Upper lobe of left lung (tissue), 6 donors: ENCODE data around the gene ATRNL1. TPM values are rescaled to one million over a fixed set of nuclear protein-coding genes. Genes with fewer than 3 reads are reported as not detected.
A peak's percentile ranks its signal among the peaks of the same experiment; 100 is the strongest.
"Not testable (repeated sequence)": the region's sequence is repeated elsewhere in the genome, so short reads cannot be mapped to it uniquely, and the experiment has no call there.

ENCODE experiments used
- ATAC-seq, 2 donors: fragments of 200-7000 bp; cut with Tn5 transposase; one replicate each; pipeline ENCODE4 v1.9.1; 2022; ENCODE audit warnings: mild to moderate bottlenecking in 2 of 2, moderate library complexity in 2 of 2; ENCODE audit not compliant: low FRiP score in 2 of 2
- DNase-seq, 2 donors: peaks; one replicate each; pipeline ENCODE4 v3.0.0-alpha.2; 2019 to 2020
- H3K27ac ChIP-seq, 4 donors: fragments of 200-600 bp; sonication (generic); one replicate each; pipeline ENCODE4 v1.5.1; 2016 to 2019
- H3K27me3 ChIP-seq, 4 donors: fragments of 200-600 bp; sonication (generic); one replicate each; pipeline ENCODE4 v1.5.1; 2017 to 2019
- H3K36me3 ChIP-seq, 4 donors: fragments of 200-600 bp; sonication (generic); one replicate each; pipeline ENCODE4 v1.5.1; 2016 to 2019
- H3K4me1 ChIP-seq, 4 donors: fragments of 200-600 bp; sonication (generic); one replicate each; pipeline ENCODE4 v1.5.1; 2018 to 2019
- H3K4me3 ChIP-seq, 4 donors: fragments of 200-600 bp; sonication (generic); one replicate each; pipeline ENCODE4 v1.5.1; 2017 to 2019; ENCODE audit warnings: mild to moderate bottlenecking in 2 of 4, moderate library complexity in 1 of 4
- H3K9me3 ChIP-seq, 4 donors: fragments of 200-600 bp; sonication (generic); one replicate each; pipeline ENCODE4 v1.5.1; 2018 to 2019
- CTCF ChIP-seq, 6 experiments: fragments of 450-650 bp in 4 of 6; fragments of 200-600 bp in 2 of 6; sonication (generic) in 2 of 6; IDR thresholded peaks; one replicate each; pipeline ENCODE4 v1.5.1; 2016 to 2019; ENCODE audit warnings: antibody characterized with exemption in 6 of 6
- EP300 ChIP-seq, 4 donors: sonication (generic); formaldehyde crosslinking; IDR thresholded peaks; one replicate each; pipeline ENCODE4 v1.5.1; 2017; ENCODE audit warnings: antibody characterized with exemption in 4 of 4, control low read depth in 2 of 4
- POLR2A ChIP-seq, 4 donors: fragments of 450-650 bp; IDR thresholded peaks; one replicate each; pipeline ENCODE4 v1.5.1; 2016 to 2017; ENCODE audit warnings: antibody characterized with exemption in 4 of 4, mild to moderate bottlenecking in 2 of 4
- POLR2AphosphoS5 ChIP-seq, 2 donors: sonication (generic); formaldehyde crosslinking; IDR thresholded peaks; one replicate each; pipeline ENCODE4 v1.5.1; 2017; ENCODE audit warnings: antibody characterized with exemption in 2 of 2
- WGBS, 2 donors: methylation state at CpG; one replicate each; pipeline ENCODE4 v1.1.5; 2017 to 2018; 5-methylcytosine and 5-hydroxymethylcytosine counted together
- total RNA-seq, 6 donors: library from RNA; depleted of rRNA in 4 of 6; stranded (reverse); fragments of >200 nt in 4 of 6; gene quantifications; one replicate each; pipeline versions ENCODE4 v1.1.0 to v1.2.1, GENCODE V29; 2016 to 2021
- donor health status: DM: no; HTN: no; CAD: no; lungs with moderate emphysema.
- donor health status: DM: no; HTN: yes; CAD: no; lungs with severe emphysema.

The ATRNL1 gene
- total RNA-seq, 6 donors from 2014 or later = 0.11 to 1.0 (median 0.39) TPM

GRCh38 chr10:115802911-115803310 is 709.7 kb downstream of the ATRNL1 start:
- Histone ChIP-seq H3K9me3 (no peaks in the 10 kb centered on the region), H3K36me3 (no peaks in the 10 kb centered on the region), H3K4me3 (no peak overlapping the region), H3K27ac (no peak overlapping the region), H3K27me3 (no peaks in the 10 kb centered on the region), H3K4me1 (no peaks in the 10 kb centered on the region)
- no peak for ATAC-seq
- TF ChIP-seq EP300 (IDR thresholded peaks at IDR 0.05) = no peak
- no peak for TF ChIP-seq CTCF (IDR thresholded peaks at IDR 0.05)
- no peak for TF ChIP-seq POLR2AphosphoS5 (IDR thresholded peaks at IDR 0.05)
- no peak for TF ChIP-seq POLR2A (IDR thresholded peaks at IDR 0.05)
- no peak for DNase-seq

DNA sequence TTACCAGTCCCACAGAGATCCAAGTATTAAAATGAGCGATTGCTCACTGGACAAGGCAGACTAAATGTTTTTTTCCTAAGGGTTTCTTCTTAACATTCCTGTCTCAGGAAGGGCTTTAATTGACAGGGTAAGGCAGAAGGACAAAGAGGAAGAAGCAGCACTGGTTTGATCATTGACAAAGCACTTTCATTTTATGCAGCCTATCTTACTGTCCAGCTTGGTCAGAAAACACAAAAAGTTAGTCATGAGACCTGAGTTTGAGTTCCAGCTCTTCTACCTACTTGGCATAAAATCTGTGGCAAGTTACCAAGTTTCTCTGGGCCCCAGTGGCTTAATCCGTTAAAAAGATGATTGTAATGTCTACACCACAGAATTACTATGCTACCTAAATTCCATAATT is 721.4 kb downstream of the ATRNL1 start:
- ATAC-seq = no peak
- WGBS, 2 donors = 32% methylated on average over 2 of the region's 2 CpGs
- TF ChIP-seq POLR2AphosphoS5 (IDR thresholded peaks at IDR 0.05) = no peak
- no peak for TF ChIP-seq CTCF (IDR thresholded peaks at IDR 0.05)
- no peak for TF ChIP-seq POLR2A (IDR thresholded peaks at IDR 0.05)
- no peak for TF ChIP-seq EP300 (IDR thresholded peaks at IDR 0.05)

GRCh38 chr10:115818012-115818411 is 724.8 kb downstream of the ATRNL1 start:
- DNase-seq (no peak), ATAC-seq (no peak)
- Histone ChIP-seq H3K4me1 (no peaks in the 10 kb centered on the region), H3K27me3 (no peaks in the 10 kb centered on the region), H3K9me3 (no peaks in the 10 kb centered on the region), H3K36me3 (no peaks in the 10 kb centered on the region), H3K4me3 (no peak overlapping the region), H3K27ac (no peak overlapping the region)
- 38 to 48% methylated on average over 2 of the region's 2 CpGs for WGBS, 2 donors
- TF ChIP-seq CTCF (IDR thresholded peaks at IDR 0.05) (no peak), EP300 (IDR thresholded peaks at IDR 0.05) (no peak), POLR2A (IDR thresholded peaks at IDR 0.05) (no peak), POLR2AphosphoS5 (IDR thresholded peaks at IDR 0.05) (no peak)

More for the DNA sequence above, 721.4 kb downstream of the ATRNL1 start:
- DNase-seq = no peak
- no peak overlapping the region for H3K4me3 ChIP-seq
- no peaks in the 10 kb centered on the region for H3K27me3 ChIP-seq
- no peaks in the 10 kb centered on the region for H3K9me3 ChIP-seq
- H3K27ac ChIP-seq = no peak overlapping the region
- no peaks in the 10 kb centered on the region for H3K4me1 ChIP-seq
- H3K36me3 ChIP-seq = no peaks in the 10 kb centered on the region

DNA sequence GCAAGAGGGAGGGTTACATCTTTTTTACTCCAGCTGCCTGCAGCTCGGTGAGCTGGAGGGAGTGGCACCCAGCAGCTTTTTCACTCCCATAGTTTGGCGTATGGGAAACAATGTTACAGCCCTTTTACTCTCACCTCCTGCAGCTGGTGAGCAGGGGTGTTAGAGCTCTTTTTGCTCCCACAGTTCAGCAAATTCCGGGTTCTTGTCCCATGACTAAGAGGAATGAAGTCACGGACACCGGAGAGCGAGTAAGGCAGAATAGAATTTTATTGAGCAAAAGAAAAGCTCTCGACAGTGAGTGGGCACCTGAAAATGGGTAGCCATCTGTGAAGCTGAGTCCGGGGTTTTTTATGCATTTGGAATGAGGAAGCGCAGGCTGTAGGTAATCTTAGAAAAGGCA is 733.2 kb downstream of the ATRNL1 start:
- TF ChIP-seq EP300 (IDR thresholded peaks at IDR 0.05) (no peak), POLR2AphosphoS5 (IDR thresholded peaks at IDR 0.05) (no peak), CTCF (IDR thresholded peaks at IDR 0.05) (no peak), POLR2A (IDR thresholded peaks at IDR 0.05) (no peak)
- ATAC-seq = no peak
- H3K9me3 ChIP-seq = no peaks in the 10 kb centered on the region
- H3K4me1 ChIP-seq = no peaks in the 10 kb centered on the region
- no peak overlapping the region for H3K27ac ChIP-seq
- no peak overlapping the region for H3K4me3 ChIP-seq
- 89 to 91% methylated on average over 9 of the region's 9 CpGs for WGBS, 2 donors
- no peaks in the 10 kb centered on the region for H3K36me3 ChIP-seq
- no peaks in the 10 kb centered on the region for H3K27me3 ChIP-seq
- DNase-seq = no peak

DNA sequence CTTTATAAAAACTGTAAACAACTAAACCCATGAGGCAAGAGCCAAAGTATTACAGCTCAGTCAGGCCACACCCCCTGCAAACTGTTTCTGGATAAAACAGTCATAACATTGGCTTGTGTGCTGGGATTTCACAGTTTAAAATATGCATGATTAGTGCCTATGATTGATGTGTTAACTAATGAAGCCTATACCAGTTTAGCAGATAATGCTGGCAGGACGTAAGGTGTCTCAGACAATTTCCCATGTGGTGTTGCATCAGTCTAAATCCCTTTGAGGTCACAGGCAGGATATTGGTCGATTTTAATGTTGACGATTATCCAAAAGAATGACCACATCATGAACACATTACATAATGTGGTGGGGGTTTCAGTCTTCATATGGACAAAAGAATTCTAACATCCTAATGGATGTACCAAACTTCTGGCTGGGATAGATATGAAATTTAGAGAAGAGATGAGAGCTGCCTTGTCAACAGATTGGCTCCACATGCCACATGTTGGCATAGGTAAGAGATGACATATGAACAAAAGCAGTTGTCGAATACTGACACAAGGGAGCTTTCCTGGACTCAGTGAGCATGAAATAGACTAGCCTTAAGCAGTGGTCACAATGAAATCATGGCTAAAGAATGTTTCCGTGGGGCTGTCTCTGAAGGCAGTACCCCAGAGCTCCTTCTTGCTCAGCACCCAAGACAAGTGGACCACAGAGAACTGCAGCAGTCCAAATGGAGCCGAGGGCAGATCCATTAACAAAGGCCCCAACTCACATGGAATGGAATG is 734.3 kb downstream of the ATRNL1 start:
- DNase-seq (no peak), ATAC-seq (peak; percentile 37 to 88)
- no peaks in the 10 kb centered on the region for H3K36me3 ChIP-seq
- H3K9me3 ChIP-seq = no peaks in the 10 kb centered on the region
- no peaks in the 10 kb centered on the region for H3K27me3 ChIP-seq
- H3K27ac ChIP-seq = no peak overlapping the region
- WGBS, 2 donors = 66 to 82% methylated on average over 6 of the region's 6 CpGs
- no peaks in the 10 kb centered on the region for H3K4me1 ChIP-seq
- no peak overlapping the region for H3K4me3 ChIP-seq
- TF ChIP-seq EP300 (IDR thresholded peaks at IDR 0.05) (no peak), POLR2A (IDR thresholded peaks at IDR 0.05) (no peak), POLR2AphosphoS5 (IDR thresholded peaks at IDR 0.05) (peak in 1 of 2 donors; percentile 29)

GRCh38 chr10:115828182-115828581 is 735.0 kb downstream of the ATRNL1 start:
- not testable (repeated sequence) for H3K9me3 ChIP-seq, H3K27ac ChIP-seq, DNase-seq, H3K4me1 ChIP-seq, H3K4me3 ChIP-seq, H3K27me3 ChIP-seq, H3K36me3 ChIP-seq, ATAC-seq
- 83 to 92% methylated on average over 4 of the region's 4 CpGs for WGBS, 2 donors
